ENCODE data around the gene DNHD1. TPM values are rescaled to one million over a fixed set of nuclear protein-coding genes. Genes with fewer than 3 reads are reported as not detected.

The DNHD1 gene
- total and polyA plus RNA-seq, 2 of the 13 experiments (the other 11 are each of a cell fraction or from before 2014, with no cell fraction given) = 2.7 to 9.3 TPM

DNA sequence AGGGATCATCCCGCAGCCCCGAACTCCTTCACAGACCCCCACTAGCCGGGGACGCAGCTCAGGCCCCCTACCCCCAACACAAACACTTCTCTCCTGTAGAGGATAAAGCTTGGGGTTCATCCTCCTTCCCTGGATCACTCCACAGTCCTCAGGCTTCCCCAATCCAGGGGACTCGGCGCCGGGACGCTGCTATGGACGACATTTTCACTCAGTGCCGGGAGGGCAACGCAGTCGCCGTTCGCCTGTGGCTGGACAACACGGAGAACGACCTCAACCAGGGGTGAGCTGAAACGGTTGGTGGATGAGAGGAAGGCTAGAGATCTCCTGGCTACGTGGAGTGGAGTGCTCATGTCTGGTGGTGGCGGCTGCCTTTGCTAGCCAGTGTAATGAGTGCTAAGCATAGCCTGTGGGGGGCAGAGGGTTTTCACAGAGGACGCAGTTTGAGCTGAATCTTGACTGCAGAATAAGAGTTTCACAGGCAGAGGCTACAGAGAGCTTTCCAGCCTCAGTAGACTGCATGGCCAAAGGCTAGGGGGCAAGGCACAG, 107.1 kb downstream of the DNHD1 start (continued):
- TF ChIP-seq, protein P1, sequence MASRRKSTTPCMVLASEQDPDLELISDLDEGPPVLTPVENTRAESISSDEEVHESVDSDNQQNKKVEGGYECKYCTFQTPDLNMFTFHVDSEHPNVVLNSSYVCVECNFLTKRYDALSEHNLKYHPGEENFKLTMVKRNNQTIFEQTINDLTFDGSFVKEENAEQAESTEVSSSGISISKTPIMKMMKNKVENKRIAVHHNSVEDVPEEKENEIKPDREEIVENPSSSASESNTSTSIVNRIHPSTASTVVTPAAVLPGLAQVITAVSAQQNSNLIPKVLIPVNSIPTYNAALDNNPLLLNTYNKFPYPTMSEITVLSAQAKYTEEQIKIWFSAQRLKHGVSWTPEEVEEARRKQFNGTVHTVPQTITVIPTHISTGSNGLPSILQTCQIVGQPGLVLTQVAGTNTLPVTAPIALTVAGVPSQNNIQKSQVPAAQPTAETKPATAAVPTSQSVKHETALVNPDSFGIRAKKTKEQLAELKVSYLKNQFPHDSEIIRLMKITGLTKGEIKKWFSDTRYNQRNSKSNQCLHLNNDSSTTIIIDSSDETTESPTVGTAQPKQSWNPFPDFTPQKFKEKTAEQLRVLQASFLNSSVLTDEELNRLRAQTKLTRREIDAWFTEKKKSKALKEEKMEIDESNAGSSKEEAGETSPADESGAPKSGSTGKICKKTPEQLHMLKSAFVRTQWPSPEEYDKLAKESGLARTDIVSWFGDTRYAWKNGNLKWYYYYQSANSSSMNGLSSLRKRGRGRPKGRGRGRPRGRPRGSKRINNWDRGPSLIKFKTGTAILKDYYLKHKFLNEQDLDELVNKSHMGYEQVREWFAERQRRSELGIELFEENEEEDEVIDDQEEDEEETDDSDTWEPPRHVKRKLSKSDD (CRISPR knock-in tag; IDR thresholded peaks at IDR 0.05; ENCODE audit: low read depth) = no peak
- TF ChIP-seq PHB2 (IDR thresholded peaks at IDR 0.05; ENCODE audit: partially characterized antibody) = no peak
- TF ChIP-seq KLF13 (CRISPR knock-in tag; IDR thresholded peaks at IDR 0.05) = no peak
- TF ChIP-seq GATAD1 (CRISPR knock-in tag; IDR thresholded peaks at IDR 0.05) = no peak; the same call in 1 of the 2 replicates
- TF ChIP-seq, protein P2, sequence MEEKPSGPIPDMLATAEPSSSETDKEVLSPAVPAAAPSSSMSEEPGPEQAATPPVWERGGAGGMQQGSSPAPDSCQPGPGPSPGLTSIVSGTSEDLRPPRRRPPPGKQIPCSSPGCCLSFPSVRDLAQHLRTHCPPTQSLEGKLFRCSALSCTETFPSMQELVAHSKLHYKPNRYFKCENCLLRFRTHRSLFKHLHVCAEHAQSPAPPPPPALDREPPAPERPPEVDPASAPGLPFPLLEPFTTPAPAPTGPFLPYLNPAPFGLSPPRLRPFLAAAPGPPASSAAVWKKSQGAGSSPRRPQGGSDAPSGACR (CRISPR knock-in tag; IDR thresholded peaks at IDR 0.05) = peak; percentile 32; the same call in 1 of the 2 replicates
- no peak for TF ChIP-seq FOXP1 (IDR thresholded peaks at IDR 0.05)
- no peak for TF ChIP-seq FOXP1 (CRISPR knock-in tag; IDR thresholded peaks at IDR 0.05)
- TF ChIP-seq MYNN (CRISPR knock-in tag; IDR thresholded peaks at IDR 0.05; ENCODE audit: low read depth) = no peak
- no peak for TF ChIP-seq ZBTB3 (CRISPR knock-in tag; IDR thresholded peaks at IDR 0.05; ENCODE audit: borderline replicate concordance, low read depth)
- TF ChIP-seq, protein P3, sequence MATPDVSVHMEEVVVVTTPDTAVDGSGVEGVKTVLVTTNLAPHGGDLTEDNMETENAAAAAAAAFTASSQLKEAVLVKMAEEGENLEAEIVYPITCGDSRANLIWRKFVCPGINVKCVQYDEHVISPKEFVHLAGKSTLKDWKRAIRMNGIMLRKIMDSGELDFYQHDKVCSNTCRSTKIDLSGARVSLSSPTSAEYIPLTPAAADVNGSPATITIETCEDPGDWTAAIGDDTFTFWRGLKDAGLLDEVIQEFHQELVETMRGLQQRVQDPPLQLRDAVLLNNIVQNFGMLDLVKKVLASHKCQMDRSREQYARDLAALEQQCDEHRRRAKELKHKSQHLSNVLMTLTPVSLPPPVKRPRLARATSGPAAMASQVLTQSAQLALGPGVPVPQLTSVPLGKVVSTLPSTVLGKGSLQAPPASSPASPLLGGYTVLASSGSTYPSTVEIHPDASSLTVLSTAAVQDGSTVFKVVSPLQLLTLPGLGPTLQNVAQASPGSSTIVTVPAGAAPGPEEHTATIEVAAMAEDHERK (CRISPR knock-in tag; IDR thresholded peaks at IDR 0.05; ENCODE audit: low read depth) = no peak
- TF ChIP-seq HOXA3 (CRISPR knock-in tag; IDR thresholded peaks at IDR 0.05) = no peak
- TF ChIP-seq ZBTB8A (CRISPR knock-in tag; IDR thresholded peaks at IDR 0.05; ENCODE audit: borderline replicate concordance, low read depth) = no peak
- TF ChIP-seq, protein P4, sequence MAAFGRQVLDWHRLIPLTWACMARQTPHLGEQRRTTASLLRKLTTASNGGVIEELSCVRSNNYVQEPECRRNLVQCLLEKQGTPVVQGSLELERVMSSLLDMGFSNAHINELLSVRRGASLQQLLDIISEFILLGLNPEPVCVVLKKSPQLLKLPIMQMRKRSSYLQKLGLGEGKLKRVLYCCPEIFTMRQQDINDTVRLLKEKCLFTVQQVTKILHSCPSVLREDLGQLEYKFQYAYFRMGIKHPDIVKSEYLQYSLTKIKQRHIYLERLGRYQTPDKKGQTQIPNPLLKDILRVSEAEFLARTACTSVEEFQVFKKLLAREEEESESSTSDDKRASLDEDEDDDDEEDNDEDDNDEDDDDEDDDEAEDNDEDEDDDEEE (CRISPR knock-in tag; IDR thresholded peaks at IDR 0.05) = no peak
- TF ChIP-seq, protein P5, sequence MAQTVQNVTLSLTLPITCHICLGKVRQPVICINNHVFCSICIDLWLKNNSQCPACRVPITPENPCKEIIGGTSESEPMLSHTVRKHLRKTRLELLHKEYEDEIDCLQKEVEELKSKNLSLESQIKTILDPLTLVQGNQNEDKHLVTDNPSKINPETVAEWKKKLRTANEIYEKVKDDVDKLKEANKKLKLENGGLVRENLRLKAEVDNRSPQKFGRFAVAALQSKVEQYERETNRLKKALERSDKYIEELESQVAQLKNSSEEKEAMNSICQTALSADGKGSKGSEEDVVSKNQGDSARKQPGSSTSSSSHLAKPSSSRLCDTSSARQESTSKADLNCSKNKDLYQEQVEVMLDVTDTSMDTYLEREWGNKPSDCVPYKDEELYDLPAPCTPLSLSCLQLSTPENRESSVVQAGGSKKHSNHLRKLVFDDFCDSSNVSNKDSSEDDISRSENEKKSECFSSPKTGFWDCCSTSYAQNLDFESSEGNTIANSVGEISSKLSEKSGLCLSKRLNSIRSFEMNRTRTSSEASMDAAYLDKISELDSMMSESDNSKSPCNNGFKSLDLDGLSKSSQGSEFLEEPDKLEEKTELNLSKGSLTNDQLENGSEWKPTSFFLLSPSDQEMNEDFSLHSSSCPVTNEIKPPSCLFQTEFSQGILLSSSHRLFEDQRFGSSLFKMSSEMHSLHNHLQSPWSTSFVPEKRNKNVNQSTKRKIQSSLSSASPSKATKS (CRISPR knock-in tag; IDR thresholded peaks at IDR 0.05) = no peak
- TF ChIP-seq ELF4 (CRISPR knock-in tag; IDR thresholded peaks at IDR 0.05; ENCODE audit: borderline replicate concordance) = no peak; the same call in 1 of the 2 replicates
- TF ChIP-seq ZNF256 (CRISPR knock-in tag; conservative IDR thresholded peaks at IDR 0.05) = no peak
- TF ChIP-seq ZNF20 (CRISPR knock-in tag; IDR thresholded peaks at IDR 0.05) = no peak
- no peak for TF ChIP-seq SP2 (CRISPR knock-in tag; IDR thresholded peaks at IDR 0.05)
- TF ChIP-seq SP1 (IDR thresholded peaks at IDR 0.05) = no peak
- TF ChIP-seq SP1 (CRISPR knock-in tag; IDR thresholded peaks at IDR 0.05) = no peak
- TF ChIP-seq, protein P6, sequence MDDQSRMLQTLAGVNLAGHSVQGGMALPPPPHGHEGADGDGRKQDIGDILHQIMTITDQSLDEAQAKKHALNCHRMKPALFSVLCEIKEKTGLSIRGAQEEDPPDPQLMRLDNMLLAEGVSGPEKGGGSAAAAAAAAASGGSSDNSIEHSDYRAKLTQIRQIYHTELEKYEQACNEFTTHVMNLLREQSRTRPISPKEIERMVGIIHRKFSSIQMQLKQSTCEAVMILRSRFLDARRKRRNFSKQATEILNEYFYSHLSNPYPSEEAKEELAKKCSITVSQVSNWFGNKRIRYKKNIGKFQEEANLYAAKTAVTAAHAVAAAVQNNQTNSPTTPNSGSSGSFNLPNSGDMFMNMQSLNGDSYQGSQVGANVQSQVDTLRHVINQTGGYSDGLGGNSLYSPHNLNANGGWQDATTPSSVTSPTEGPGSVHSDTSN (CRISPR knock-in tag; IDR thresholded peaks at IDR 0.05; ENCODE audit: borderline replicate concordance) = no peak

All from HepG2 (cell line).